Skeletal muscle tissue (tissue), 4 donors: ENCODE data around the gene SH3BGRL. TPM values are rescaled to one million over a fixed set of nuclear protein-coding genes. Genes with fewer than 3 reads are reported as not detected.
A peak's percentile ranks its signal among the peaks of the same experiment; 100 is the strongest.

Experiments used
- H3K27ac ChIP-seq: one replicate; pipeline ENCODE4 v1.7.0; 2013; ENCODE audit warnings: mild to moderate bottlenecking, low read depth, low read length, inconsistent platforms
- H3K27me3 ChIP-seq, 3 donors: one replicate each; pipeline ENCODE4 v1.7.0; 2013; ENCODE audit warnings: low read length in 3 of 3; ENCODE audit not compliant: control insufficient read depth in 3 of 3, insufficient read depth in 3 of 3
- H3K36me3 ChIP-seq, 3 donors: one replicate each; pipeline ENCODE4 v1.7.0; 2013; ENCODE audit warnings: low read length in 3 of 3; ENCODE audit not compliant: control insufficient read depth in 3 of 3, insufficient read depth in 3 of 3
- H3K4me1 ChIP-seq, 3 donors: one replicate each; pipeline ENCODE4 v1.7.0; 2013; ENCODE audit warnings: low read length in 3 of 3, mild to moderate bottlenecking in 3 of 3; ENCODE audit not compliant: control insufficient read depth in 3 of 3, insufficient read depth in 3 of 3
- H3K4me3 ChIP-seq, 3 donors: one replicate each; pipeline ENCODE4 v1.7.0; 2013; ENCODE audit warnings: low read length in 3 of 3
- H3K9ac ChIP-seq, 3 donors: one replicate each; pipeline ENCODE4 v1.7.0; 2013; ENCODE audit warnings: low read length in 3 of 3, mild to moderate bottlenecking in 3 of 3, moderate library complexity in 2 of 3, low read depth in 1 of 3
- H3K9me3 ChIP-seq, 3 donors: one replicate each; pipeline ENCODE4 v1.7.0; 2013; ENCODE audit warnings: low read length in 3 of 3; ENCODE audit not compliant: control insufficient read depth in 3 of 3
- total RNA-seq: library from RNA; depleted of rRNA; stranded (reverse); fragments of >200 nt; gene quantifications from one replicate; pipeline ENCODE4 v1.2.3, GENCODE V29; 2014
- donor health status: Osteomylitis.

The SH3BGRL gene
- total RNA-seq, 1 donor from 2014 or later, result 37.6 TPM

- Histone ChIP-seq H3K27ac (no peak overlapping the region), H3K27me3 (no peaks in the 10 kb centered on the region), H3K9ac (no peak overlapping the region), H3K36me3 (no peaks in the 10 kb centered on the region), H3K4me3 (no peak overlapping the region), H3K4me1 (peaks cover 0 to 4% (median 0%) of the 10 kb centered on the region in 3 donors), H3K9me3 (no peaks in the 10 kb centered on the region)
Observed at GRCh38 chrX:81255876-81256275, 54.0 kb downstream of the SH3BGRL start.

- no peak overlapping the region for H3K4me3 ChIP-seq
- H3K4me1 ChIP-seq, result peaks cover 0 to 4% (median 0%) of the 10 kb centered on the region in 3 donors
- no peaks in the 10 kb centered on the region for H3K9me3 ChIP-seq
- no peak overlapping the region for H3K27ac ChIP-seq
- no peaks in the 10 kb centered on the region for H3K27me3 ChIP-seq
- H3K9ac ChIP-seq, result no peak overlapping the region
- H3K36me3 ChIP-seq, result no peaks in the 10 kb centered on the region
Observed at GRCh38 chrX:81257817-81258216, 55.9 kb downstream of the SH3BGRL start.

GRCh38 chrX:81259020-81259713 is 57.3 kb downstream of the SH3BGRL start:
- Histone ChIP-seq H3K9me3 (no peaks in the 10 kb centered on the region), H3K4me3 (no peak overlapping the region), H3K27ac (peak overlapping the region; percentile 14), H3K27me3 (no peaks in the 10 kb centered on the region), H3K4me1 (peaks cover 0 to 4% (median 0%) of the 10 kb centered on the region in 3 donors), H3K36me3 (no peaks in the 10 kb centered on the region), H3K9ac (no peak overlapping the region)

- H3K9me3 ChIP-seq, result no peaks in the 10 kb centered on the region
- H3K4me1 ChIP-seq, result peaks cover 0 to 4% (median 0%) of the 10 kb centered on the region in 3 donors
- H3K27me3 ChIP-seq, result no peaks in the 10 kb centered on the region
- H3K4me3 ChIP-seq, result no peak overlapping the region
- H3K36me3 ChIP-seq, result no peaks in the 10 kb centered on the region
- H3K27ac ChIP-seq, result no peak overlapping the region
- H3K9ac ChIP-seq, result no peak overlapping the region
Observed at GRCh38 chrX:81259714-81260395, 58.0 kb downstream of the SH3BGRL start.

GRCh38 chrX:81261576-81261975 is 59.7 kb downstream of the SH3BGRL start:
- Histone ChIP-seq H3K36me3 (no peaks in the 10 kb centered on the region), H3K4me3 (no peak overlapping the region), H3K4me1 (peaks cover 0 to 4% (median 0%) of the 10 kb centered on the region in 3 donors), H3K27ac (no peak overlapping the region), H3K9me3 (no peaks in the 10 kb centered on the region), H3K9ac (no peak overlapping the region), H3K27me3 (no peaks in the 10 kb centered on the region)

- Histone ChIP-seq H3K4me1 (peaks cover 0 to 4% (median 0%) of the 10 kb centered on the region in 3 donors), H3K9ac (no peak overlapping the region), H3K4me3 (no peak overlapping the region), H3K27me3 (no peaks in the 10 kb centered on the region), H3K27ac (no peak overlapping the region), H3K9me3 (no peaks in the 10 kb centered on the region), H3K36me3 (no peaks in the 10 kb centered on the region)
Observed at GRCh38 chrX:81263059-81263458, 61.2 kb downstream of the SH3BGRL start.

GRCh38 chrX:81278616-81279015 is 76.7 kb downstream of the SH3BGRL start:
- Histone ChIP-seq H3K36me3 (no peaks in the 10 kb centered on the region), H3K27ac (no peak overlapping the region), H3K4me3 (no peak overlapping the region), H3K27me3 (no peaks in the 10 kb centered on the region), H3K4me1 (no peaks in the 10 kb centered on the region), H3K9me3 (no peaks in the 10 kb centered on the region), H3K9ac (no peak overlapping the region)

GRCh38 chrX:81280148-81280547 is 78.2 kb downstream of the SH3BGRL start:
- H3K27ac ChIP-seq, result no peak overlapping the region
- no peaks in the 10 kb centered on the region for H3K27me3 ChIP-seq
- H3K9ac ChIP-seq, result no peak overlapping the region
- no peaks in the 10 kb centered on the region for H3K36me3 ChIP-seq
- H3K9me3 ChIP-seq, result no peaks in the 10 kb centered on the region
- H3K4me1 ChIP-seq, result no peaks in the 10 kb centered on the region
- H3K4me3 ChIP-seq, result no peak overlapping the region

- H3K9me3 ChIP-seq, result peaks cover 0 to 2% (median 0%) of the 10 kb centered on the region in 3 donors
- no peak overlapping the region for H3K27ac ChIP-seq
- H3K4me1 ChIP-seq, result no peaks in the 10 kb centered on the region
- H3K9ac ChIP-seq, result no peak overlapping the region
- H3K4me3 ChIP-seq, result no peak overlapping the region
- H3K36me3 ChIP-seq, result no peaks in the 10 kb centered on the region
- H3K27me3 ChIP-seq, result no peaks in the 10 kb centered on the region
Observed at GRCh38 chrX:81286075-81286474, 84.2 kb downstream of the SH3BGRL start.

GRCh38 chrX:81286608-81287007 is 84.7 kb downstream of the SH3BGRL start:
- Histone ChIP-seq H3K9ac (no peak overlapping the region), H3K27ac (no peak overlapping the region), H3K9me3 (peaks cover 0 to 4% (median 0%) of the 10 kb centered on the region in 3 donors), H3K27me3 (no peaks in the 10 kb centered on the region), H3K4me3 (no peak overlapping the region), H3K4me1 (no peaks in the 10 kb centered on the region), H3K36me3 (no peaks in the 10 kb centered on the region)
